ENCODE measurements around the gene DOCK6.

The DOCK6 gene

GRCh38 chr19:11151181-11151580 lies 111.1 kb downstream of the DOCK6 start:
- DNase-seq (ENCODE audit: extremely low read depth, low read depth): no peak
- H3K4me3 ChIP-seq (replicated peaks; ENCODE audit: low read depth, low read length): no peak overlapping the region
- TF ChIP-seq CTCF (IDR thresholded peaks at IDR 0.05; ENCODE audit: low read depth, low read length, missing control alignments): no peak

Measured in HFF-Myc (cell line).